ENCODE measurements around the gene LONP1. TPM values are rescaled to one million over a fixed set of nuclear protein-coding genes. Genes with fewer than 3 reads are reported as not detected.

Gene LONP1
- total RNA-seq, 1 donor from 2014 or later: 77.8 TPM

GRCh38 chr19:5693195-5694166, 26.5 kb downstream of the LONP1 start:
- DNase-seq (ENCODE audit: low read depth): no peak
- no peak overlapping the region for H3K4me3 Mint-ChIP-seq (ENCODE audit: unreplicated experiment)

DNA sequence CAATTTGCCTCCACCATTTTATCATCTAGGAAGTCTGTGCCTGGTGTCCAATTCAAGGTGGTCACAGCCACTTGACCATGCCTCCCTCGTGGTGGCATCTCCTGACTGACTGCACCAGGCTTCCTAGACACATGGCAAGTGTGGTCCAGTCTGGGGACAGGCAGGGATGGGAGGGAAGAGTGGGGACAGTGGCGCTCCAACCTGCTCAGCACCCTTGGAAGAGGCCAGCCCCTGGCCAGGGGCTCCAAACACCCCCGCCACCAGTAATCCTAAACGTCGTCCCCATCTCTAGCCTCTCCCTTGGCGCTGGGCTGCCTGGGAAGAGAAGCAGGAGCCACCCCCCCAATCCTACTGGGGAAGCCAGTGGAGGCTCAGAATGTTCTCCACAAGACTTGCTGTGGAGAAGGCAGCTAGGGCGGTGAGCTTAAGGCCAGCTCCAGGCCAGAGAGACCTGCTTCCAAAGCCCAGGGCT, 27.2 kb downstream of the LONP1 start:
- Histone ChIP-seq H3K4me1 (ENCODE audit: insufficient read depth, low read length) (peaks cover 8% of the 10 kb centered on the region), H3K27ac (ENCODE audit: low read depth, low read length) (no peak overlapping the region), H3K4me3 (ENCODE audit: insufficient read depth, low read depth, low read length) (no peak overlapping the region), H2AFZ (ENCODE audit: low read depth, low read length) (no peak overlapping the region), H4K20me1 (ENCODE audit: insufficient read depth, low read length) (peaks cover 74% of the 10 kb centered on the region), H3K36me3 (ENCODE audit: insufficient read depth, low read length) (peaks cover 11% of the 10 kb centered on the region), H3K9ac (ENCODE audit: low read length) (no peak overlapping the region), H3K9me3 (ENCODE audit: insufficient read depth, low read depth, low read length) (no peaks in the 10 kb centered on the region), H3K79me2 (ENCODE audit: insufficient read depth, low read length) (peaks cover 71% of the 10 kb centered on the region), H3K4me2 (ENCODE audit: low read length) (peak overlapping the region; percentile 86), H3K27me3 (ENCODE audit: insufficient read depth, low read length) (no peaks in the 10 kb centered on the region)
- Mint-ChIP-seq H3K27ac (ENCODE audit: unreplicated experiment) (peak overlapping the region; percentile 58), H3K9me3 (ENCODE audit: unreplicated experiment) (peaks cover 3% of the 10 kb centered on the region), H3K4me3 (ENCODE audit: unreplicated experiment) (peak overlapping the region; percentile 99), H3K4me1 (ENCODE audit: low read depth, unreplicated experiment) (peaks cover 10% of the 10 kb centered on the region), H3K27me3 (ENCODE audit: low read depth, unreplicated experiment) (no peaks in the 10 kb centered on the region), H3K36me3 (ENCODE audit: low read depth, unreplicated experiment) (peaks cover 13% of the 10 kb centered on the region)
- DNase-seq (ENCODE audit: low read depth): no peak
- no peak for TF ChIP-seq EZH2 (IDR thresholded peaks at IDR 0.05; ENCODE audit: insufficient read depth, low read length)
- TF ChIP-seq CTCF (IDR thresholded peaks at IDR 0.05; ENCODE audit: insufficient read depth, low read depth, low read length): no peak
- no peak for FAIRE-seq

More at GRCh38 chr19:5693195-5694166, 26.5 kb downstream of the LONP1 start:
- Mint-ChIP-seq H3K36me3 (ENCODE audit: low read depth, unreplicated experiment) (peaks cover 13% of the 10 kb centered on the region), H3K27ac (ENCODE audit: unreplicated experiment) (peak overlapping the region; percentile 58), H3K9me3 (ENCODE audit: unreplicated experiment) (no peaks in the 10 kb centered on the region), H3K27me3 (ENCODE audit: low read depth, unreplicated experiment) (no peaks in the 10 kb centered on the region), H3K4me1 (ENCODE audit: low read depth, unreplicated experiment) (peaks cover 10% of the 10 kb centered on the region)
- peaks cover 71% of the 10 kb centered on the region for H3K79me2 ChIP-seq (ENCODE audit: insufficient read depth, low read length)
- H3K9me3 ChIP-seq (ENCODE audit: insufficient read depth, low read depth, low read length): no peaks in the 10 kb centered on the region
- H3K36me3 ChIP-seq (ENCODE audit: insufficient read depth, low read length): peaks cover 11% of the 10 kb centered on the region
- peaks cover 8% of the 10 kb centered on the region for H3K4me1 ChIP-seq (ENCODE audit: insufficient read depth, low read length)
- H3K27me3 ChIP-seq (ENCODE audit: insufficient read depth, low read length): no peaks in the 10 kb centered on the region
- FAIRE-seq: no peak
- no peak overlapping the region for H3K27ac ChIP-seq (ENCODE audit: low read depth, low read length)
- no peak overlapping the region for H2AFZ ChIP-seq (ENCODE audit: low read depth, low read length)
- H4K20me1 ChIP-seq (ENCODE audit: insufficient read depth, low read length): peaks cover 80% of the 10 kb centered on the region
- TF ChIP-seq CTCF (IDR thresholded peaks at IDR 0.05; ENCODE audit: insufficient read depth, low read depth, low read length) (no peak), EZH2 (IDR thresholded peaks at IDR 0.05; ENCODE audit: insufficient read depth, low read length) (no peak)
- H3K4me3 ChIP-seq (ENCODE audit: insufficient read depth, low read depth, low read length): no peak overlapping the region
- H3K4me2 ChIP-seq (ENCODE audit: low read length): no peak overlapping the region
- no peak overlapping the region for H3K9ac ChIP-seq (ENCODE audit: low read length)
